GM19397 (cell line): Measurements from ENCODE around the gene CENPP.
"Not testable (repeated sequence)": the region's sequence is repeated elsewhere in the genome, so short reads cannot be mapped to it uniquely, and the experiment has no call there.

Experiments used
- ATAC-seq: cut with Tn5 transposase; IDR thresholded peaks from one replicate; pipeline ENCODE4 v1.9.1; 2021; ENCODE audit warnings: mild to moderate bottlenecking, moderate library complexity; ENCODE audit not compliant: unreplicated experiment

The CENPP gene

DNA sequence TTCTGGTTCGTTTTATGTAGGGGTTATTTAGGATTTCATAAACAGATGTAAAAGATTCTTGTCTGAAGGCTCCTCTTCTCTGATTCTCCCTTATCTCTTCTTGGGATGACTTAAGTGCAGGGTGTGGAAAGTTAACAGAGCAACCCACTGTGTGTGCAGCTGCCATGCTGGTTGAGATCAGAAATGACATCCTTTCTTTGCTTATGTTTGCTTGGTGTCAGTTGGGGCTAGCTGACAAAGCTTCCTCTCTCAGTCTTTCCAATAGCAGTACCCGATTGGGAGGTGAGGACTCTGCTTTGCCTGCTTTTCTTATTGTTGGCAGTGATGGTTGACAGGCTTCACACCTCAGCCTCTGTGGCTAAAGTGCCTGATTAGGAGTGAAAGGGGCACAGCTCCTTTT, 52.1 kb downstream of the CENPP start:
- ATAC-seq = no peak

DNA sequence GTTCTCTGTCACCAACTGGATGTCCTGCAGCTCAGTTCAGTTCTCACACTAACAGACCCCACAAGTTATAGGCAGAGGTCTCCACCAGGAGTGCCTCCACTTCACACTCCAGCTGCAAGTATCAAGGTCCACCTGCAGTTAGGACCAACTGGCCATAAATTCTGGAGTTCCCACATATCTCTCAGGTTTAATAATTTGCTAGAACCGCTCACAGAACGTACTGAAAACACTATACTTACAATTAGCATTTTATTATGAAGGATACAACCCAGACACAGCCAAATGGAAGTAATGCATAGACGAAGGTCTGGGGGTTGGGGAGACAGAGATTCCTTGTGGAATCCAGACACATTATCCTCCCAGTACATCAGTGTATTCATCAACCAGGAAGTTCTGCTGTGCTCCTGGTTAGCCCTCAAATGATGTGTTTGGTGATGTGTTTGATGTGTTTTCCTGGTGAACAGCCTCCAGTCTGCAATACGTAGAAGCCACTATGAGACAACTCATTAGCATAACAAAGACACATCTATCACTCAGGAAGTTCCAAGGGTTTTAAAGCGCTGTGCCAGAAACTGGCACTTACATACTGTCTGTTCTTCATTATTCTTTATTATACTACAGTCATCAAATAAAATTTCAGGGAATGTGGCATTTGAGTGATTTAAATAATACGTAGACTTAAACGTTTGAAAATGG, 53.3 kb downstream of the CENPP start:
- ATAC-seq = no peak

DNA sequence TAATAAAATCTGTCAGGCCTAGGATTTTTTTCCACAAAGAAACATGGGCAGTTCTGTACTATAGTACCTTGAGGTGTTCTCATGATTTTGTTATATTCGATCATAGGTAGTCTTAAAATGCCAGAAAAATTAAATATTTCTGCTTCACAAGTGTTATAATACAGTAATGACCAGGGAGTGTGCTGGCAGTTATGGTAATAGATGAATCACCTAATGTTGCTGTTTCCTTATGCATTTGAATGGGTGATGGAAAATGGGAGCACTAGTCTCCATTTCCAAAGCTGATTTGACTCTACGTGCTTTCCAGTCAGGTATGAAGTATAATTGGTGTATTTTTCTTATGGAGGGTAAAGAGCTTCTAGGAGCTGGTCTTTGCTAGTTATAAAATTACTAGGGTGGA, 54.9 kb downstream of the CENPP start:
- no peak for ATAC-seq

DNA sequence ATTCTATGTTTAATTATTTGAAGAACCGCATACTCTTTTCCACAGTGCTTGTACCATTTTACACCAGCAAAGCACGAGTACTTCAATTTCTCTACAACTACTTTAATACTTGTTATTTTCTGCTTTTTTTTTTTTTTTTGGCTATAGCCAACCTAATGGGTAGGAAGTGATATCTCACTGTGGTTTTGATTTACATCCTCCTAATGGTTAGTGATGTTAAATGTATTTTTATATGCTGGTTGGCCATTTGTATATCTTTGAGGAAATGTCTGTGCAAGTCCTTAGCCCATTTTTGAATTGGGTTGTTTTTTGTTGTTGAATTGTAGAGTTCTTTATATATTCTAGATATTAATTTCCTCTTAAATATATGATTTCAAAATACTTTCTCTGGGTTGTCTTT, 56.0 kb downstream of the CENPP start:
- ATAC-seq = no peak

DNA sequence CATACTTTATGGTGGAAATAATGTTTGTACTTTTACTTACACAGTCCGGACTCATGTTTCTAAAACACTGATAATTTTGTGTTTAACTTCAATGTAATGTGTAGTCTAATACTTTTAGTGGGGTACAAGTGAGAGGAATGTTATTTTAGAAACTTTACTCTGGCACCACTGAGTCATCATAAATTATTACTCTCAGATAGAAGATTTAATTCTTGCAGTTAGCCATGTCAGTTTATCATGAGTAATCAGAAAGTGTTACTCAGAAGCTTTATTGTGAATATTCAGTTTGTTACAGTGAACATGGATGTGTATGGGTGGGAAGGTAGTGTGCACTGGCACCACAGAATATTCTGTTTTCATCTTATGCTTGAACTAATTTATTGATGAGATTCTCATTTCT, 58.6 kb downstream of the CENPP start:
- ATAC-seq = no peak

DNA sequence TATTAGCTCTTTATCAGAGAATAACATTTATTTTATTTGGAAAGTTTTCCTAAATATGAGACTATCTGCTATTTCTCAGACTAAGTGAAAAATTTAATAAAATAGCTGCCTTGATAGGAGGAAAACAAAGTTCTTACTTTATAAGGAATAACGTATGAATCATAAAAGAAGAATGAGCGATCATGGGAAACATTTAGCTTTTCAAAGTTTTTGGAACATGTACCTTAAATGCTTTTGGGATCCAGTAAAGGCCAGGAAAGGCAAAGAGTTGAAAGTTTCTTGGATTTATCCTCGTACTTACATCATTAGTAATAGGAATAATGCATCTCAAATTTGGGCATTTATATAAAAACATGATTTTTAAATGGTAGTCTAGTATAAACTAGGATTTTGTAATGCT, 59.2 kb downstream of the CENPP start:
- ATAC-seq = no peak

DNA sequence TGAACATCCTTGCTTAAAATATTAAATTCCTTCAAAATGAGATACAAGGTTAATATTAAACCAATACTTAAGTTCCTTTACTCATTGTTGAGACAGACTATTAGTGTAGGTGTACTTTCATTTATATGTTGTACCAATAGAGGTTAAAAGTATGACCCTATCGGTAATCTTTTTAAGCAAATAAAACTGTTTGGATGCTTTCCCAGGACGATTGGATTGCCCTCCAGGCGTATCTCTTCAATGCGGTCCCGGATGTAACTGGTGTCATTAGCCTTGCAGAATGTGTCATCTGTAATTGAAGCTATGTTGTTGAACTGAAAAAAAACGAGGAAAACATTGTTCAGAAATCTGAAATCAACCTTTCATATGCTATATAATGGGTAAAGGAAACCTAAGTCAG, 59.7 kb downstream of the CENPP start:
- ATAC-seq = no peak

DNA sequence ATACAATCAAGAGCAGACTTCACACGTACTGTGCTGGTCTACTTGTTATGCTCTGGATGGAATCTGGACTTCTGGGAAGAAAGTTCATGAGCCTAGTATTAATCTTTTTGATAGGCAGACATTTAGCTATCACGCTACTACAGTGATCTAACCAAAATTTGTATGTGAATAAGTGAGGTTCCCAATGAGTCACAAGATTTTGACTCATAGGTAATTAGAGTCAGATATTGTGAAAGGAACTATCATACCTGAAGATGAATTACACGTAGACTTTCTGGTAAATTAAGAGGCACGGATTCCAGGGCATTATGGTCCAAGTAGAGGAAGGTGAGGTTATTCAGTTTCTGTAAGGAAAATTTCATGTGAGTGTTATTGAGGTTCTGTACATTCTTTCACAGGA, 60.2 kb downstream of the CENPP start:
- no peak for ATAC-seq

DNA sequence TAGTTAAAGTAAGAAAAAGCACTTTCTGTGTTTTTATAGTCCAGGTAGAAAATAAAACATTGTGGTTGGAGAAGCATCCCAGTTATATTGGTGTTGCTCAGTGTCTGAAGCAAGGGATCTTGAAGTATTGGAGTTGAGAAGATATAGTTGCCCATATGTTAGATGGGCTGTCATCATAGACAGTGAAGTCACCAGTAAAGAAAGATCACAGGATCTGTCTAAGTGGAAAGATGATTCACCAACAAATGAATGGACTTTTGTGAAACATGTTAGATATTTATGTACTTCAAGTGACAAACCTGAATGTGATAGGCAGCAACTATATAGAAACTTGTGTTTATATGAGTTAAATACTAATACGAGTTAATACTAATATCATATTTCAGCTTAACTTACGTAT, 66.9 kb downstream of the CENPP start:
- no peak for ATAC-seq

DNA sequence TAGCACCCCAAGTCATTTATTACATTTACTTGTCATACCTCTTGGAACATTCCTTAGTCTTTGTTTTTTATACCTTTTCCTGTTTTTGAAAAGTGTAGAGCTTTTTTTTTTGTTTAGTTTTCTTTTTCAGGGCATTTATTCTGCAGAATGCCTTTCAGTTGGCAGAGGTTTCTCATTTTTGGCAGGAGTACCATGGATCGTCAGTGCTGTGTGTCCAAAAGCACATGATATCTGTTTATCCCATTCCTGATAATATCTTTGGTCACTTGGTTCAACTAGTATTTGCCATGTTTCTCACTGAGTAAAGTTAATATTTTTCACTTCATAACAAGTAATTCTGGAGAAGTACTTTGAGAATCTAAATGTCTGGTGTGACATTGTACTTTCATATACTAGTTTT, 67.9 kb downstream of the CENPP start:
- no peak for ATAC-seq

DNA sequence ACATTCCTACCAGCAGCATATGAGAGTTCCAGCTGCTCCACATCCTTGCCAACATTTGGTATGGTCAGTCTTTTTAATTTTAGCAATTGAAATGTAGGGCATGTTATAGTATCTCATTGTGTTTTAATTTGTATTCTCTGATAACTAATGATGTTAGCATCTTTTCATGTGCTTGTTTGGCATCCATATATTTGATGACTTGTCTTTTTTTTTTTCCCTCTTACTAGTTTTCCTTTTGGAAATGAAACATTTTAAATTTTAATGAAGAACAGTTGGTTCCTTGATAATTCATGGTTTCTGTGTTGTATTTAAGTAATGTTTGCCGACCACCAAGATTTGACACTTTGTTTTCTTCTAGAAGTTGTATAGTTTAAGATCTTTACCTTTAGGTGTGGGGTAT, 69.9 kb downstream of the CENPP start:
- no peak for ATAC-seq

DNA sequence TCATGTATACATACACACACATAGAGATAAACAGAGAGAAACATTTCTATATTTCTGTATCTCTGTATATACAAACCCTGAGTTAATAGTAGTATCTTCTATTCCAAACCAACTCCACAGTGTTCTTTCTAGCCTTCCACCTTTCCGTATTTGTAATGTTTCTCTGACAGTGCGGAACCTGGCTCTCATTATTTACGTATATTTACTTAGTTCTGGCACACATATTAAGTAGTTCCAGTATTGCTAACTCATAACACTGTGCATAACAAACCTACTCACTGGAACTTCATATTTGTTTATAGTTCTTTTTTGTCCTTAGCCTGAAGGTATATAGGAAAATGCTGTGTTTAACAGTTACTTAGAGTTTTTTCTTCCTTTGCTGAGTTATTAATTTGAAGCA, 72.1 kb downstream of the CENPP start:
- no peak for ATAC-seq

DNA sequence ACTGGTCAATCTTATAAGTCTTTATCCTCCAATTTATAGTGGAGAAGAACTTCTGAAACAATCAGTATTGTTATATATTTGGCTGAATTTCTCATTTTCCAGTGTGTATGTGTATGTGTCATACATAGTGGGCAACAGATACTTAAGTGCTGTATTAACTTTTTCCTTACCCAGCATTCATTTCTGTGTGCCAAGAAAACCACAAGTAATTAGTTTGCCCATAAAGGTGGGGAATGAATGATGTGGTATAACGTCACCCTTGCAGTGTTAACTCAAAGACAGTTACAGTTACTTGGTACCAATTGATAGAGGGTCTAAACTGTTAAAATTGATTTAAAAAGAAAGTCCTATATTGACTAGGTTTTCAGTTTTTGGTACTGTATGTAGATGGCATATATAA, 76.6 kb downstream of the CENPP start:
- ATAC-seq = no peak

DNA sequence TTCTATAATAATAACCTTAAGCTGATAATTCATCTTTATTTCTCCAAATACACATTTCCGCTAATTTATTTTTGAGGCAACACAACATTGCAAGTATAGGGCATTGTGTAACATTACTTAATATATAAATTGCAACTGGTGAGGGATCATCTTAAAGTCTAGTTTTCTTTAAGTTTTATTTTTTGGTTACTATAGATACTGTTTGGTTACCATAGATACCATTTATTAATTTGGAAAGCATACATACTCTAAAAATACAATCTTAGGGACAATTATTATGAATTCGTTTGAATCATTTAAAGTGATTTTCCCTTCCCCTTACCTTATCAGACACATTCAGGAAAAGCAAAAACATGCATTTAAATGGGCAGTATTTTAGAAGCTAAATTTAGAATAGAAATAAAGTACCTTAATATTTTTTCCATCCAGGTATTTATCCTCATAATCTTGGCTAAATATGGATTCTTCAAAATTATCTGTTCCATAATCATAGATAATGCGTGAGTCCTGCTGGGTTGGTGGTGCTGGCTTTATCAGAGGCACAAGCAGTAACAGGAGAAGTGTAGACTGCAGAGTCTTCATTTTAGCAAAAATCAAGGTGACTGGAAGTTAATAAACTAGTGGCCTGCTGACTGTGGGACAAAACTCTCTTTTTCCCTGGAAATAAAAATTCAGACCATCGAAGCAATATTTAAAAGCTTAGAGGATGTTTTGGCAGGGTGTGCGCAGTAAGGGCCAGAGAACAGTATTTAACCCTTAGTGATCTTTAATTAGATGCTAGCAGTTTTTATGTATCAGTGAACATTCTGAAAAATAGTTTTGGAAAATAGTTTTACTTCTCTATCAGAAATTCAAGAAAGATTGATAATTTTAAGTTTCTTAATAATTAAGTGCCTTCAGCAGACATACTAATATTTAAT, 77.3 kb downstream of the CENPP start:
- no peak for ATAC-seq

DNA sequence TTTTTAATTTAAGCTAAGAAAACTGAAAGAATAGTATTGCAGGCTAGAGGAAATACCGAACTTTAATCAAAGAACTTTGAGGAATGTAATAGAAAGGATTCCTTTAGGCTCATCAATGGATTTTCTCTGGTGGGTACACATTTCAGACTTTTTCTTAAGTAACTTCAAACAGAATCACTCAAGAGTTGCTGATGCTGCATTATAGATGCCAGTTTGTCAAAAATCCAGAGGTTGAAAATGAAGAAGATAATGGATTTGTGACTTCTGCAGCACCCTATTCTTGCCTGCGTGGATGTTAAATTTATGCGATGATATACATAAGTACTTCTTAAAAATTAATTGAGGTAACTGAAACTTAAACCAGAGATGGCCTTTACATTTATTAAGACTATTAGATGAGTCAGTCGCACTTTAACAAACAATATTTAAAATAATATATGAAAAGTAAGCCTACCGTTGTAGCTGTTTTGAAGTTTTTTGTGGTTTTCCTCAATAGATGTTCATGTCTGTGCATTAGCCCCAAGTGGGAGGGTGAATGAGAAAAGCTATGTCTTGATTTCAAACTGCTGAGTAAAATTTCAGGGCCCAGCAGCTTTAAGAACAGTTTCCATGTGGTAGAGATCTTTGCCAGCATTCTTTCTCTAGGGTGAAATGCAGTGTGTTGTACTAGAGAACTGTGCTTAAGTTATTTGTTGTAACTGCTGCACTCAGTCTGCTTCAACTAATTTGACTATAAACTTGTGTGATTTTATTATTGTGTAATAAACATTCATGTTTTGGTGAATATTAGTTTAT, 78.5 kb downstream of the CENPP start, which contains the start of gene OGN:
TSS of gene OGN (minus strand) at position 537 of the 795 bp plus-strand sequence. CDS start 1,171 bp downstream, outside the sequence.
- no peak for ATAC-seq

DNA sequence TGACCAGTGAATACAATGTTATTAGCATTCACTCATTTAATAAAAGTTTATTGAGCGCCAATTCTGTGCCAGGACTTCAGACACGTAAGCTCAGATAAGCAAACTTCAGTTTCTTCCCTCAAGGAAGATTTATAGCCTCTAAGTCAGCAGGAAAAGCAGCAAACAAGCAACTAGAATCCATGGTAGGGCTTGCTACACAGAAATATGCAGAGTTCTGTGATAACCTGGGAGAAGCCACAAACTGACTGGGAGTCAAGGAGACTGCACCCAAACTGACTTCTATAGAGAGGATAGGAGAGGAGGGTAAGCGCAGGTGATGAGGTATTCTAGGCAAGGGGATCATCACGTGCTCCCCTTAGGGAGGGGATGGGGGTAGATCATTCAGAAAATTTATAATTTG, 80.1 kb downstream of the CENPP start:
- ATAC-seq = no peak

DNA sequence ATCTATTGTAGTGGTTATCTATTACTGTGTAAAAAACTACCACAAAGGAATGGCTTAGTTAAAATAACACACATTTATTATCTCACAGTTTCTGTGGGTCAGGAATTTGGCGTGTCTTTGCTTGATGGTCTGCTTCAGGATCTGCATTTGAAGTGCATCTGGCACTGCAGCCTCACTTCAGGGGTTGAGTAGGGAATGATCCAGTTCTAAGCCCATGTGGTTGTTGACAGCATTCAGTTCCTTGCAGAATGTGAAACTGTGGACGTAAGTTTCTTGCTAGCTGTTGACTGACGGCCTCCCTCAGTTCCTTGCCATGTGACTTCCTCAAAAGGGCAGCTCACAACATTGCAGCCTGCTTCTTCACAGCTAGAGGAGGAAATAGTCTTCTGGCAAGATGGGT, 80.7 kb downstream of the CENPP start:
- no peak for ATAC-seq

DNA sequence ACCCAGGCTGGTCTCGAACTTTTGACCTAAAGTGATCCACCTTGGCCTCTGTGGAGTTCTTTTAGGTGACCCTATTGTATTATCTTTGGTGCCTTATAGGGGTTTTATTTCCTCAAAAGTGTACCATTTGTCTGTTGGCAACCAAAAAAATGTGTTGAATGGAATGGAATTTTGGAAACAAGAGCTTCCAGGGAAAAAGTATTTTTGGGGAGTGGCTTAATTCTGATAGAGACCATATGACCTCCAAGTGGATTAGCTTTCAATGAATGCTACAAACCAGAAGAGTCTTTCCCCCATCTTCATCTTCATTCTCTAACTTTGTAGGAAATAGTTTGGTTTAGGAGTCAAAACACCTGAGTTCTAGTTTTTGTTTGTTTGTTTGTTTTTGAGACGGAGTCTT, 82.1 kb downstream of the CENPP start:
- no peak for ATAC-seq

DNA sequence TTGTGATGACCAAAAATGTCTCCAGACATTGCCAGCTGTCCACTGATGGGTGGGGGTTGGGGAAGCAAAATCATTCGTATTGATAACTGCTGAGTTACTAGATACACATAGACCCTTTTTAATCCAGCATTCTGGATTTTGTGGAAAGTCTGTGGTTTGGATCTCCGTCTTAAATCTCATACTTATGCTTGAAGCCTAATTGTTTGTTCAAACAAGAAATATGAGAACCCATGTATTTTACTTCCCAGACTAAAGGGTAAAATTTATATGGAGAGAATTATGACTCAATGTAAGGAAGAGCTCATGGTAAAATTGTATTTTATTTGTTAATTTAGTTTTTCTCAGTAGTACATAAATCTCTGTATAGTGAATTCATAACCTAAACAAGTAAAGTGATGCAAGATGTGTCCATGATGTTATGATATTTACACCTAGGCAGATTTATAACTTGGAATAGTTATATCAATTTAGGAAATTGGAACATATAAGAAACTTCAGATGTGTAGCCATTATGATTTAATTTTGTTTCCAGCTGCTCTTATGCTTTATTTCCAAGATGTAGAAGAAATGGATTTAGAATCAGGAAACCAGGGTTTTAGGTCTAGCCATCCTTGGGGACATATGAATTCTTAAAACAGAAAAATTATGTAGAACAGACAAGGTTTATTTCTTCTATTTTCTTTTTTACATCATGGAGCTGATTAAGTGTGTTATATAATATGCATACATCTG, 83.2 kb downstream of the CENPP start:
- ATAC-seq = no peak

DNA sequence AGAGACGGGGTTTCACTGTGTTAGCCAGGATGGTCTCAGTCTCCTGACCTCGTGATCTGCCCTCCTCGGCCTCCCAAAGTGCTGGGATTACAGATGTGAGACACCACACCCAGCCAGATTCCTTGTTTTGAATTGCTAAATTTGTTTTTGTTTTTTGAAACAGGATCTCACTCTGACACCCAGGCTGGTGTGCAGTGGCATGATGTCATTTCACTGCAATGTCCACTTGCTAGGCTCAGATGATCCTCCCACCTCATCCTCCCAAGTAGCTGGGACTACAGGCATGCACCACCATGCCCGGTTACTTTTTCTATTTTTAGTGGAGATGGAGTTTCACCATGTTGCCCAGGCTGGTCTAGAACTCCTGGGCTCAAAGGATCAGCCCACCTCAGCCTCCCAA, 85.4 kb downstream of the CENPP start:
- ATAC-seq = not testable (repeated sequence)

DNA sequence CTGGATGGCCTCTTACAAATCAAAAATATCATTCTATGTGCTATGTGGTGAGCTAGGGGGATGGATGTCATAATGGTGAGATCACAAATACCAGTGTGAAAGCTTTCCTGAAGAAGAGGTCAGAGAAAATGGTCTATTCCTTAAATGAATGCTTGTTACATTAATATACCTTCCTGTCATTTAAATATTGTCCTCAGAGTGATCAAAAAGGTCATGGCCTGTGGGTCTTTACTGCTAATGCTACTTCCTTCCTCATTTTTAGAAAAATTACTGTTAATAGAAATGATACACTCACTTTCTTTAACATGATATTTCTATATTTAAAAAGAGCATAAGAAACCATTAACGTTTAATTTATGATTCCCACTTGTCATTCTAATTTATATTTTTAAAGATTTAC, 88.8 kb downstream of the CENPP start:
- no peak for ATAC-seq
